Activated CD8-positive, alpha-beta memory T cell treated with anti-CD3 and anti-CD28 coated beads for 4 hours (primary cell): Measurements from ENCODE around the gene NTN5.
A peak's percentile ranks its signal among the peaks of the same experiment; 100 is the strongest.
"Not testable (repeated sequence)": the region's sequence is repeated elsewhere in the genome, so short reads cannot be mapped to it uniquely, and the experiment has no call there.

Experiments
- DNase-seq, 2 donors: peaks; one replicate each; pipeline ENCODE4 v3.0.0-alpha.2; 2020; ENCODE audit warnings: low read depth in 2 of 2

NTN5 gene

GRCh38 chr19:48644839-48645619, 27.8 kb downstream of the NTN5 start:
- peak; percentile 48 to 60 for DNase-seq

GRCh38 chr19:48644355-48644754, 28.5 kb downstream of the NTN5 start:
- no peak for DNase-seq

- DNase-seq: no peak
Observed at GRCh38 chr19:48642862-48643261, 30.0 kb downstream of the NTN5 start.

GRCh38 chr19:48641850-48642249, 31.0 kb downstream of the NTN5 start:
- DNase-seq: no peak

- no peak for DNase-seq
Observed at GRCh38 chr19:48639483-48640375, 33.1 kb downstream of the NTN5 start.

GRCh38 chr19:48638831-48639381, 33.9 kb downstream of the NTN5 start:
- no peak for DNase-seq

GRCh38 chr19:48637948-48638830, 34.6 kb downstream of the NTN5 start:
- peak; percentile 55 to 75 for DNase-seq

- peak; percentile 99 to 100 for DNase-seq
Observed at GRCh38 chr19:48637449-48637947, 35.3 kb downstream of the NTN5 start.

GRCh38 chr19:48636859-48637448, 35.9 kb downstream of the NTN5 start, which contains the start of gene DBP:
TSS of gene DBP (minus strand) at chr19:48637379. CDS start at chr19:48636994, 385 bp downstream.
- no peak for DNase-seq

GRCh38 chr19:48635966-48636858, 36.6 kb downstream of the NTN5 start:
- DNase-seq: no peak

- DNase-seq: peak; percentile 55 to 57
Observed at GRCh38 chr19:48635263-48635965, 37.4 kb downstream of the NTN5 start.

GRCh38 chr19:48634424-48635262, 38.2 kb downstream of the NTN5 start:
- peak; percentile 81 to 83 for DNase-seq

- no peak for DNase-seq
Observed at GRCh38 chr19:48634036-48634342, 38.8 kb downstream of the NTN5 start.

- DNase-seq: no peak
Observed at GRCh38 chr19:48633148-48634035, 39.4 kb downstream of the NTN5 start.

- DNase-seq: no peak
Observed at GRCh38 chr19:48632692-48633147, 40.1 kb downstream of the NTN5 start.

GRCh38 chr19:48632286-48632685, 40.5 kb downstream of the NTN5 start:
- DNase-seq: not testable (repeated sequence)

- no peak for DNase-seq
Observed at GRCh38 chr19:48631225-48631624, 41.6 kb downstream of the NTN5 start.
